Measurements from ENCODE around the gene STAB2.

- no peak for TF ChIP-seq CTCF (IDR thresholded peaks at IDR 0.05)
- TF ChIP-seq POLR2A (IDR thresholded peaks at IDR 0.05), result no peak
Measured at GRCh38 chr12:103735291-103735690, 148.2 kb downstream of the STAB2 start.

Measured in right lobe of liver (tissue), 4 donors.